H1 (cell line): ENCODE results near the gene NPFF. TPM values are rescaled to one million over a fixed set of nuclear protein-coding genes. Genes with fewer than 3 reads are reported as not detected.

Experiments
- CTCF ChIA-PET: fragments of 300-600 bp; sonication (Branson Sonifier 250); formaldehyde crosslinking; loops from one replicate; lab custom pipeline; 2021; ENCODE audit not compliant: partially characterized antibody; lab: Charles Lee
- POLR2A ChIA-PET: fragments of 300-600 bp; sonication (Branson Sonifier 250); formaldehyde crosslinking; loops from one replicate; lab custom pipeline; 2021; ENCODE audit warnings: inconsistent platforms; ENCODE audit not compliant: partially characterized antibody; lab: Charles Lee
- DNase-seq, 2 experiments: peaks; one replicate each; pipeline versions ENCODE4 v3.0.0 to v3.0.0-alpha.2; 2010 to 2022; ENCODE audit warnings: low spot score in 2 of 2, low read depth in 1 of 2, mixed read lengths in 1 of 2
- FAIRE-seq: peaks from 2 replicates; lab custom pipeline; 2011; peaks lifted over from hg19 to GRCh38; lab: Jason Lieb, UNC
- H2AFZ ChIP-seq: 2 replicates; pipeline ENCODE4 v1.8.1; 2012; ENCODE audit warnings: low read length, inconsistent platforms
- H2AK5ac ChIP-seq: 2 replicates; pipeline ENCODE4 v1.6.1; 2013; ENCODE audit warnings: low read depth, low read length
- H2BK120ac ChIP-seq: replicated peaks from 2 replicates; pipeline ENCODE3; 2013; ENCODE audit warnings: low read depth, low read length, inconsistent platforms
- H2BK12ac ChIP-seq: 2 replicates; pipeline ENCODE4 v1.6.1; 2013; ENCODE audit warnings: low read depth, low read length
- H2BK15ac ChIP-seq: 2 replicates; pipeline ENCODE4 v1.6.1; 2013; ENCODE audit warnings: low read length
- H2BK20ac ChIP-seq: 2 replicates; pipeline ENCODE4 v1.6.1; 2013; ENCODE audit warnings: low read length
- H2BK5ac ChIP-seq: 2 replicates; pipeline ENCODE4 v1.6.1; 2013; ENCODE audit warnings: low read depth, low read length
- H3K14ac ChIP-seq: 2 replicates; pipeline ENCODE4 v1.6.1; 2013; ENCODE audit warnings: inconsistent platforms; ENCODE audit not compliant: insufficient read length
- H3K18ac ChIP-seq: 2 replicates; pipeline ENCODE4 v1.6.1; 2013; ENCODE audit warnings: low read length; ENCODE audit errors: extremely low read depth
- H3K23ac ChIP-seq: 2 replicates; pipeline ENCODE4 v1.6.1; 2013; ENCODE audit warnings: inconsistent platforms; ENCODE audit not compliant: insufficient read length
- H3K23me2 ChIP-seq: 2 replicates; pipeline ENCODE4 v1.6.1; 2013; ENCODE audit warnings: low read depth, low read length
- H3K27ac ChIP-seq: 2 replicates; pipeline ENCODE4 v1.6.1; 2011; ENCODE audit warnings: low read depth, low read length, inconsistent platforms
- H3K27me3 ChIP-seq, 4 experiments: replicated peaks in 1 of 4; 1 replicate in 1 of 4; 2 replicates in 3 of 4; pipeline versions ENCODE4 v1.6.1 to v1.8.1; 2011 to 2013; ENCODE audit warnings: low read length in 3 of 4, mild to moderate bottlenecking in 3 of 4, inconsistent platforms in 2 of 4, mixed read lengths in 2 of 4, moderate library complexity in 1 of 4; ENCODE audit not compliant: control insufficient read depth in 3 of 4, insufficient read depth in 3 of 4; ENCODE audit errors: extremely low read depth in 1 of 4
- H3K36me3 ChIP-seq, 4 experiments: 2 replicates each; pipeline versions ENCODE4 v1.6.1 to v1.8.1; 2011 to 2013; ENCODE audit warnings: mild to moderate bottlenecking in 4 of 4, low read length in 3 of 4, moderate library complexity in 2 of 4, control low read depth in 1 of 4, inconsistent platforms in 1 of 4; ENCODE audit not compliant: insufficient read depth in 4 of 4, control insufficient read depth in 2 of 4
- H3K4ac ChIP-seq: replicated peaks from 2 replicates; pipeline ENCODE3; 2013; ENCODE audit warnings: low read length, low read depth, mixed read lengths, inconsistent platforms; ENCODE audit not compliant: insufficient read length
- H3K4me1 ChIP-seq, 4 experiments: replicated peaks in 1 of 4; 1 replicate in 1 of 4; 2 replicates in 3 of 4; pipeline versions ENCODE4 v1.6.1 to v1.8.1; 2011 to 2013; ENCODE audit warnings: low read length in 3 of 4, inconsistent platforms in 2 of 4, mixed read lengths in 1 of 4; ENCODE audit not compliant: insufficient read depth in 4 of 4, control insufficient read depth in 3 of 4
- H3K4me2 ChIP-seq, 2 experiments: 2 replicates each; pipeline versions ENCODE4 v1.6.1 to v1.8.1; 2011 to 2013; ENCODE audit warnings: low read depth in 2 of 2, low read length in 2 of 2, control low read depth in 1 of 2, inconsistent platforms in 1 of 2, mild to moderate bottlenecking in 1 of 2; ENCODE audit not compliant: insufficient read depth in 1 of 2
- H3K4me3 ChIP-seq, 4 experiments: fragments of 200-600, 300-600 bp in 1 of 4; sonication (generic), shearing (Covaris generic), sonication (Bioruptor Twin) in 1 of 4; 2 replicates each; pipeline versions ENCODE4 v1.5.1 to v1.8.1; 2011 to 2016; ENCODE audit warnings: low read length in 4 of 4, low read depth in 3 of 4, control low read depth in 2 of 4, inconsistent platforms in 2 of 4, mild to moderate bottlenecking in 2 of 4, mixed read lengths in 1 of 4, moderate library complexity in 1 of 4; ENCODE audit not compliant: insufficient read depth in 2 of 4; ENCODE audit errors: extremely low read depth in 1 of 4
- H3K56ac ChIP-seq: replicated peaks from 2 replicates; pipeline ENCODE3; 2013; ENCODE audit warnings: low read depth, mild to moderate bottlenecking, mixed read lengths, low read length, inconsistent platforms; ENCODE audit not compliant: insufficient read length
- H3K79me1 ChIP-seq: 2 replicates; pipeline ENCODE4 v1.6.1; 2013; ENCODE audit warnings: low read depth, low read length, control low read depth
- H3K79me2 ChIP-seq, 2 experiments: 2 replicates each; pipeline versions ENCODE4 v1.6.1 to v1.8.1; 2012 to 2013; ENCODE audit warnings: low read length in 2 of 2, mild to moderate bottlenecking in 2 of 2, inconsistent platforms in 1 of 2; ENCODE audit not compliant: insufficient read depth in 2 of 2, control insufficient read depth in 1 of 2
- H3K9ac ChIP-seq, 4 experiments: replicated peaks in 1 of 4; 1 replicate in 1 of 4; 2 replicates in 3 of 4; pipeline versions ENCODE4 v1.6.1 to v1.8.1; 2011 to 2013; ENCODE audit warnings: low read depth in 3 of 4, low read length in 3 of 4, control low read depth in 2 of 4, mild to moderate bottlenecking in 2 of 4, moderate library complexity in 2 of 4, inconsistent platforms in 1 of 4; ENCODE audit errors: extremely low read depth in 1 of 4
- H3K9me3 ChIP-seq, 2 experiments: 2 replicates each; pipeline versions ENCODE4 v1.6.1 to v1.8.1; 2012 to 2013; ENCODE audit warnings: mild to moderate bottlenecking in 2 of 2, moderate library complexity in 2 of 2, control low read depth in 1 of 2, inconsistent platforms in 1 of 2, low read depth in 1 of 2, low read length in 1 of 2, mixed read lengths in 1 of 2; ENCODE audit not compliant: insufficient read depth in 2 of 2
- H4K20me1 ChIP-seq, 2 experiments: replicated peaks in 1 of 2; 2 replicates each; pipeline versions ENCODE3 to v1.8.1; 2011 to 2013; ENCODE audit warnings: inconsistent platforms in 2 of 2, low read length in 2 of 2, mild to moderate bottlenecking in 1 of 2; ENCODE audit not compliant: insufficient read depth in 2 of 2, control insufficient read depth in 1 of 2
- H4K5ac ChIP-seq: 2 replicates; pipeline ENCODE4 v1.6.1; 2013; ENCODE audit warnings: low read length, low read depth, mixed read lengths, inconsistent platforms; ENCODE audit not compliant: insufficient read length
- H4K8ac ChIP-seq: 2 replicates; pipeline ENCODE4 v1.8.0; 2013; ENCODE audit warnings: mild to moderate bottlenecking, moderate library complexity, low read length, inconsistent platforms; ENCODE audit not compliant: insufficient read depth; ENCODE audit errors: extremely low read depth
- H4K91ac ChIP-seq: replicated peaks from 2 replicates; pipeline ENCODE3; 2013; ENCODE audit warnings: low read length, mixed read lengths, inconsistent platforms; ENCODE audit not compliant: insufficient read length
- WGBS, 2 experiments: shearing (Covaris generic) in 1 of 2; methylation state at CpG; one replicate each; pipeline versions ENCODE4 v1.1.6 to v1.1.7; 2013 to 2015; ENCODE audit warnings: low lambda C conversion rate in 2 of 2, mixed read lengths in 2 of 2, inconsistent platforms in 1 of 2, low coverage in 1 of 2, missing lambda C conversion rate in 1 of 2; ENCODE audit not compliant: insufficient replicate concordance in 2 of 2, insufficient coverage in 1 of 2, insufficient read length in 1 of 2; ENCODE audit errors: extremely low coverage in 1 of 2, missing lambda C conversion rate in 1 of 2; 5-methylcytosine and 5-hydroxymethylcytosine counted together
- polyA plus RNA-seq, 7 experiments: library from polyadenylated mRNA; depleted of rRNA in 3 of 7; stranded (reverse) in 5 of 7; unstranded in 2 of 7; fragments of >200 nt in 5 of 7; fragments of 200-250 nt in 2 of 7; gene quantifications; 1 replicate in 5 of 7; 2 replicates in 1 of 7; 4 replicates in 1 of 7; pipeline versions ENCODE4 v1.2.1 to v1.2.3, GENCODE V29; 2011 to 2013; ENCODE audit warnings: missing spikeins in 2 of 7, mixed read lengths in 2 of 7
- total RNA-seq: library from RNA; stranded (reverse); fragmentation: NEBNext Ultra II Directional; extraction: Animal tissue kit (Norgen Biotek cat#: 25700); gene quantifications from 2 replicates; pipeline ENCODE4 v1.2.1, GENCODE V29; 2021

NPFF gene
- total and polyA plus RNA-seq, 2 of the 8 experiments (the other 6 are each of a cell fraction or from before 2014, with no cell fraction given) = not detected

DNA sequence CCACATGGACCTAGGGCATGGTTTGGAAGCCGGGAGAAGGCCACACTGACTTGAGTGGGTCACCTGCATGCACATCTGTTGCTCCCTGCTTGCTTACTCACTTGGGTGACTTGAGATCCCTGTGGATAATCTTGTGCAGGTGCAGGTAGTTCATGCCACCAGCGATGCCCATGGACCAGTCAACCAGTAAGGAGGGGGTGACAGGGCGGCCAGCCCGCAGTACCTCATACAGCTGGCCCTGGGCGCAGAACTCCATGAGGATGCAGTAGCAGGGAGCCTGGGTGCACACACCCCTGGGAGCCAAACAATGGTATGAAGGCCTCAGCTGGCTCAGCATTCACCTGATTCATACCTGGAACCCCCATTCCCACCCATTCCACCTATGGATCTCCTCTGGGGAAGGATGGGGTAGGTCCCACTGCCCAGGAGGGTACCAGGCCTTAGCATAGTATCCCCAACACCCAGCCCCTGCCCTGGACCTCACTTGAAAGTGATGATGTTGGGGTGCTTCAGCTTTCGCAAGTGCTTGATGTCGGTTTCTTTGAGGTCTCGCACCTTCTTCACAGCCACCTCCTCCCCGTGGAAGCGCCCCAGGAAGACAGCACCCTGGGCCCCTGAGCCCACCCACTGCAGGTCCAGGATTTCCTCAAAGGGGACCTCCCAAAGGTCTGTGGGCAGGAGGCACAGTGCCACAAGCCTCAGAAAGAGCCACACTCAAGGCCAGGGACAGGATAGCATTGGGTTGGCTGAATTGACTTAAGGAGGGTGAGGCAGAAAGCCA lies 21.1 kb downstream of the NPFF start:
- peaks cover 4 to 46% (median 19%) of the 10 kb centered on the region in 4 experiments; a peak in 6 of 8 replicates for H3K36me3 ChIP-seq
- no peak overlapping the region for H2AFZ ChIP-seq
- H3K79me1 ChIP-seq = no peaks in the 10 kb centered on the region
- no peak overlapping the region for H3K56ac ChIP-seq
- no peak overlapping the region for H3K23ac ChIP-seq
- H3K23me2 ChIP-seq = no peaks in the 10 kb centered on the region
- H2BK15ac ChIP-seq = no peak overlapping the region
- CTCF ChIA-PET = interaction anchor here (1.0 to 6.7 kb wide), 5 partner anchors 9 to 134 kb away, joined by 3 to 51 read pairs (median 4); partner anchors contain the start of genes MAP3K12 and NPFF
- H3K4me2 ChIP-seq = no peak overlapping the region
- H2BK12ac ChIP-seq = no peak overlapping the region
- WGBS, 2 experiments = 92% methylated on average over 10 of the region's 10 CpGs; no CpG with 5 or more reads in 1 of the 2 experiments
- no peak overlapping the region for H3K4me3 ChIP-seq
- no peaks in the 10 kb centered on the region for H3K79me2 ChIP-seq
- no peaks in the 10 kb centered on the region for H3K9me3 ChIP-seq
- POLR2A ChIA-PET = interaction anchor here (0.7 to 67.0 kb wide), 3 partner anchors 8 to 65 kb away, joined by 3 to 3397 read pairs (median 3397); partner anchors contain the start of genes MAP3K12, NPFF, PCBP2 and PRR13
- H2AK5ac ChIP-seq = no peak overlapping the region
- no peak overlapping the region for H4K91ac ChIP-seq
- peaks cover 14 to 33% of the 10 kb centered on the region in 2 experiments for H4K20me1 ChIP-seq
- H2BK120ac ChIP-seq = no peak overlapping the region
- no peak overlapping the region for H3K9ac ChIP-seq
- no peak overlapping the region for H3K27ac ChIP-seq
- no peak overlapping the region for H3K14ac ChIP-seq
- peak overlapping the region; percentile 35; the same call in 1 of the 2 replicates for H4K8ac ChIP-seq
- H3K27me3 ChIP-seq = no peaks in the 10 kb centered on the region
- no peak overlapping the region for H2BK20ac ChIP-seq
- no peak overlapping the region for H3K18ac ChIP-seq
- peaks cover 0 to 5% (median 0%) of the 10 kb centered on the region in 4 experiments; a peak in 2 of 7 replicates for H3K4me1 ChIP-seq
- H2BK5ac ChIP-seq = no peak overlapping the region
- H4K5ac ChIP-seq = no peak overlapping the region
- FAIRE-seq (no peak), DNase-seq (no peak)
- H3K4ac ChIP-seq = no peak overlapping the region
